Transverse colon (tissue), 4 donors: Measurements from ENCODE around the gene STARD13.

ENCODE experiments used
- CTCF ChIP-seq, 5 experiments: fragments of 200-600 bp in 3 of 5; fragments of 450-650 bp in 2 of 5; sonication (generic) in 3 of 5; IDR thresholded peaks; 1 replicate in 2 of 5; 2 replicates in 3 of 5; pipeline ENCODE4 v1.5.1; 2016 to 2017; ENCODE audit warnings: antibody characterized with exemption in 5 of 5, inconsistent platforms in 3 of 5, mild to moderate bottlenecking in 2 of 5, moderate library complexity in 1 of 5
- POLR2AphosphoS5 ChIP-seq, 3 donors: sonication (generic); formaldehyde crosslinking; IDR thresholded peaks; one replicate each; pipeline ENCODE4 v1.6.1; 2016; ENCODE audit warnings: antibody characterized with exemption in 3 of 3

DNA sequence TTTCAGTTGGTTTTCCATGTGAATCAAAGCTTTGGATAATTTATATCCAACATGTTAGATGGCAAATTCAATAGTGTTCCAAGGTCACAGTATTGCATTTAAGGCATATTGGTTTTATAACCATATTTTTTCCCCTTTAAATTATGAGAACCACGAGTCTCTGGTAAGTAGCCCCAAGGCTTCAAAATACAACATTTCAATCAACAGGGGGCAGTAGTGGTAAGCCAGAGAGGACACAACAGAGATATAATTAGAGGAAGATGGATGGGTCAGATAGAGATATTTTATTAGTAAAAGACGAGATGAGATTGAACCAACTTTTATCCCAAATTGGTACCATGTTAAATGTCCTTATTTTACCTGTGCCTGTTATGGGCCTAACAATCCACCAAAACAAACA is 216.2 kb downstream of the STARD13 start:
- TF ChIP-seq CTCF (IDR thresholded peaks at IDR 0.05), result no peak
- no peak for TF ChIP-seq POLR2AphosphoS5 (IDR thresholded peaks at IDR 0.05)
